ENCODE data around the gene UTP3. TPM values are rescaled to one million over a fixed set of nuclear protein-coding genes. Genes with fewer than 3 reads are reported as not detected.

UTP3 gene
- total RNA-seq, 2 experiments from 2014 or later: 34.0 to 57.8 TPM

DNA sequence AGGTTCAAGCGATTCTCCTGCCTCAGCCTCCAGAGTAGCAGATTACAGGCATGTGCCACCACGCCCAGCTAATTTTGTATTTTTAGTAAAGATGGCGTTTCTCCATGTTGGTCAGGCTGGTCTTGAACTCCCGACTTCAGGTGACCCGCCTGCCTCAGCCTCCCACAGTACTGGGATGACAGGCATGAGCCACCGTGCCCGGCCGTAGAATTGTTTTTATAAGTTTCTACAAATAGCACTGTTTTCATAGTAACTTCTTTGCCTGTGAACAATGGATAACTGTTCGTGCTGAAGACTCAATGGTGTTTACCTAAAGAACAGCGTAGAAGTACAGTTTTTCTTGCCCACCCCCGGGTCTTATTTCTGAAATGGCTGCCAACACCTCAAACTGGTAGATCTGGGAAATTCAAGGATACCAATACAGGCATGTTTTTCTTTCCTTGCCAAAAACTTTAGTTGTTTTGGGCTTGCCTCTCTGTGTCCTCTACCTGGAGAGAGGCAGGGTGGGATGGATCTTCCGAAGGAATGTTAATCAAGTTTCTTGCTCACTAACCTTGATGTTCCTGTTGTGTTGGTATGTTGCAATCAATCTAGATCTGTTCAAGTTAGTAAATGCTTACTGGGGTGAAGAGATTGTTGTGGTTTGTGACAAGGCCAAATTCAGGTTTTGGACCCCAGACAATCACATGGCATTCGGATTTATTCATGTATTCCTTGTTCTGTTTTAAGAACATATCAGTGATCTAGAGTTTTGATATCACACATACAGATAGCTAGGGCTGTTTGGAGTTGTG is 30.7 kb downstream of the UTP3 start:
- ChIA-PET CTCF (ENCODE audit: unreplicated experiment) (no interaction called here), POLR2A (interaction anchor here (0.5 to 1.3 kb wide), 4 partner anchors 10 to 1583 kb away, joined by 3 to 6 read pairs (median 4); no protein-coding TSS in a partner anchor)
- no TSS peak for BruUV-seq (replicated peaks)
- no peak for DNase-seq (ENCODE audit: low spot score)
- Histone ChIP-seq H2AFZ (ENCODE audit: low read length) (no peak overlapping the region), H3K9me2 (ENCODE audit: insufficient read depth, low read length) (no peaks in the 10 kb centered on the region), H4K20me1 (ENCODE audit: insufficient read depth, low read length) (no peaks in the 10 kb centered on the region), H3K27ac (ENCODE audit: low read depth, low read length, poor library complexity, severe bottlenecking) (no peak overlapping the region), H3K4me2 (ENCODE audit: low read length) (no peak overlapping the region), H3K9me3 (ENCODE audit: low read length) (no peaks in the 10 kb centered on the region), H3K36me3 (ENCODE audit: insufficient read depth, low read length) (no peaks in the 10 kb centered on the region), H3K4me1 (ENCODE audit: insufficient read depth, low read length, poor library complexity, severe bottlenecking) (peaks cover 18% of the 10 kb centered on the region), H3K79me2 (ENCODE audit: insufficient read depth, low read depth, low read length) (peaks cover 9% of the 10 kb centered on the region; the same call in 1 of the 2 replicates), H3K4me3 (ENCODE audit: low read depth, low read length, poor library complexity, severe bottlenecking) (no peak overlapping the region)
- intact Hi-C loops (cut with micrococcal nuclease; ENCODE audit: unreplicated experiment): no loop called here
- TF ChIP-seq CTCF (conservative IDR thresholded peaks at IDR 0.05; ENCODE audit: low read length) (no peak), EZH2phosphoT487 (IDR thresholded peaks at IDR 0.05; ENCODE audit: borderline replicate concordance, low read depth, low read length) (no peak)

DNA sequence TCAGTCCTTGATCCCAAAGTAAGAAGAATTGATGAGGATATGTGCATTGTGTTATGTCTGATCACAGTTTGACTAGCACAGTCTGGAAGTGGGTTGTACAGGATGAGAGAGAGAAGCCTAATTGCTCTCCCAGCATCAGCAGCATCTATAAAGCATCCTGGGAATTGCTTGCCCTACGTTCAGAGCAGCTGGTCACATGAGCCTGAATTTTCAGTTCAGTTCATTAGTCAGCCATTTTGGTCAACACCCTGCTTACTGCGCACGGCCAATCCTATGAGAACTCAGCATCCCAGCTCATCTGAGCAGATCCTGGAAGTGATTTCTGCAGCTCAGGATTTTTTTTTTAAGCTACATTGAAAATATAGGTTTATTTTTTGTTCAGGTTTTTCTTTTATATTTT is 33.4 kb downstream of the UTP3 start, which contains the start of gene RUFY3:
TSS of gene RUFY3 (plus strand) at position 218 of the 400 bp plus-strand sequence. CDS start 610 bp downstream, outside the sequence.
- ChIA-PET CTCF (ENCODE audit: unreplicated experiment) (interaction anchor here (0.6 kb wide), 1 partner anchor 13 kb away, joined by 3 read pairs; no protein-coding TSS in a partner anchor), POLR2A (interaction anchor here (0.6 to 4.4 kb wide), 11 partner anchors 8 to 73 kb away, joined by 3 to 44 read pairs (median 4); no protein-coding TSS in a partner anchor)
- Histone ChIP-seq H3K79me2 (ENCODE audit: insufficient read depth, low read depth, low read length) (no peaks in the 10 kb centered on the region), H3K4me1 (ENCODE audit: insufficient read depth, low read length, poor library complexity, severe bottlenecking) (no peaks in the 10 kb centered on the region), H3K9me3 (ENCODE audit: low read length) (no peaks in the 10 kb centered on the region), H3K27ac (ENCODE audit: low read depth, low read length, poor library complexity, severe bottlenecking) (no peak within 1 kb of the TSS), H3K4me3 (ENCODE audit: low read depth, low read length, poor library complexity, severe bottlenecking) (no peak within 1 kb of the TSS), H2AFZ (ENCODE audit: low read length) (no peak within 1 kb of the TSS), H3K36me3 (ENCODE audit: insufficient read depth, low read length) (no peaks in the 10 kb centered on the region), H4K20me1 (ENCODE audit: insufficient read depth, low read length) (no peaks in the 10 kb centered on the region), H3K4me2 (ENCODE audit: low read length) (no peak within 1 kb of the TSS), H3K9me2 (ENCODE audit: insufficient read depth, low read length) (no peaks in the 10 kb centered on the region)
- BruUV-seq (replicated peaks): no TSS peak
- TF ChIP-seq CTCF (conservative IDR thresholded peaks at IDR 0.05; ENCODE audit: low read length): no peak
- no peak for TF ChIP-seq EZH2phosphoT487 (IDR thresholded peaks at IDR 0.05; ENCODE audit: borderline replicate concordance, low read depth, low read length)
- DNase-seq (ENCODE audit: low spot score): no peak
- intact Hi-C loops (cut with micrococcal nuclease; ENCODE audit: unreplicated experiment): no loop called here
